Measurements from ENCODE around the gene JAM3. TPM values are rescaled to one million over a fixed set of nuclear protein-coding genes. Genes with fewer than 3 reads are reported as not detected.
A peak's percentile ranks its signal among the peaks of the same experiment; 100 is the strongest.

JAM3 gene
- total RNA-seq, 1 experiment from 2014 or later, result 1.6 TPM

GRCh38 chr11:134157451-134157850 lies 88.6 kb downstream of the JAM3 start:
- ChIA-PET CTCF (interaction anchor here (0.5 to 0.6 kb wide), 2 partner anchors 18 to 669 kb away, joined by 3 read pairs; no protein-coding TSS in a partner anchor), POLR2A (no interaction called here)
- no TSS peak for BruUV-seq (replicated peaks)
- intact Hi-C loops (cut with micrococcal nuclease), result no loop called here
- H3K27me3 Mint-ChIP-seq (ENCODE audit: insufficient read depth, unreplicated experiment), result no peaks in the 10 kb centered on the region
- H3K36me3 Mint-ChIP-seq (ENCODE audit: insufficient read depth, unreplicated experiment), result peaks cover 50% of the 10 kb centered on the region
- no peak for DNase-seq (ENCODE audit: unreplicated experiment)
- H3K27ac Mint-ChIP-seq (ENCODE audit: low read depth, unreplicated experiment), result no peak overlapping the region
- H3K4me1 Mint-ChIP-seq (ENCODE audit: insufficient read depth, unreplicated experiment), result no peaks in the 10 kb centered on the region
- TF ChIP-seq, protein P1, sequence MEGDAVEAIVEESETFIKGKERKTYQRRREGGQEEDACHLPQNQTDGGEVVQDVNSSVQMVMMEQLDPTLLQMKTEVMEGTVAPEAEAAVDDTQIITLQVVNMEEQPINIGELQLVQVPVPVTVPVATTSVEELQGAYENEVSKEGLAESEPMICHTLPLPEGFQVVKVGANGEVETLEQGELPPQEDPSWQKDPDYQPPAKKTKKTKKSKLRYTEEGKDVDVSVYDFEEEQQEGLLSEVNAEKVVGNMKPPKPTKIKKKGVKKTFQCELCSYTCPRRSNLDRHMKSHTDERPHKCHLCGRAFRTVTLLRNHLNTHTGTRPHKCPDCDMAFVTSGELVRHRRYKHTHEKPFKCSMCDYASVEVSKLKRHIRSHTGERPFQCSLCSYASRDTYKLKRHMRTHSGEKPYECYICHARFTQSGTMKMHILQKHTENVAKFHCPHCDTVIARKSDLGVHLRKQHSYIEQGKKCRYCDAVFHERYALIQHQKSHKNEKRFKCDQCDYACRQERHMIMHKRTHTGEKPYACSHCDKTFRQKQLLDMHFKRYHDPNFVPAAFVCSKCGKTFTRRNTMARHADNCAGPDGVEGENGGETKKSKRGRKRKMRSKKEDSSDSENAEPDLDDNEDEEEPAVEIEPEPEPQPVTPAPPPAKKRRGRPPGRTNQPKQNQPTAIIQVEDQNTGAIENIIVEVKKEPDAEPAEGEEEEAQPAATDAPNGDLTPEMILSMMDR (IDR thresholded peaks at IDR 0.05; ENCODE audit: unreplicated experiment), result no peak
- H3K4me3 Mint-ChIP-seq (ENCODE audit: unreplicated experiment), result no peak overlapping the region
- no peaks in the 10 kb centered on the region for H3K9me3 Mint-ChIP-seq (ENCODE audit: unreplicated experiment)

DNA sequence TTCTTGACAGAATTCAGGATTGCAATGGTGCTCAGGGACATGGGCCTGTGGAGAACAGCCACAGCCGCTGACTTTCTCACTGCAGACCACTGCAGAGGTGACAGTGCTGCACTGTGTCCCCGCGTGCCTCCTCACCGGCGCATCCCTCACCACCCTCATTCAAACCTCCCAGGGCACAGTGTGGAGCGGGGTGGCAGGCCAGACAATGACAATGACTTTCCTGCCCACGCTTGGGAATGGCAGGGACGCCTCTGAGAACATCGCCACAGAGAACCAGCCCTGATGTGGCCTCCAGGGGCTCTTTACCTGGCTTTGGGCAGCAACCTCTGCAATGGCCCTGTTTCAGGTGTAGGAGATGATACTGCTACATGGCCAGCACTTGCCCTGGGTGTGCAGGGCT lies 89.2 kb downstream of the JAM3 start:
- ChIA-PET POLR2A (no interaction called here), CTCF (interaction anchor here (0.6 kb wide), 1 partner anchor 670 kb away, joined by 3 read pairs; no protein-coding TSS in a partner anchor)
- Mint-ChIP-seq H3K27ac (ENCODE audit: low read depth, unreplicated experiment) (no peak overlapping the region), H3K4me1 (ENCODE audit: insufficient read depth, unreplicated experiment) (no peaks in the 10 kb centered on the region), H3K4me3 (ENCODE audit: unreplicated experiment) (no peak overlapping the region), H3K27me3 (ENCODE audit: insufficient read depth, unreplicated experiment) (no peaks in the 10 kb centered on the region), H3K36me3 (ENCODE audit: insufficient read depth, unreplicated experiment) (peaks cover 56% of the 10 kb centered on the region), H3K9me3 (ENCODE audit: unreplicated experiment) (no peaks in the 10 kb centered on the region)
- no TSS peak for BruUV-seq (replicated peaks)
- TF ChIP-seq, protein P1 (IDR thresholded peaks at IDR 0.05; ENCODE audit: unreplicated experiment), result no peak
- no peak for DNase-seq (ENCODE audit: unreplicated experiment)
- intact Hi-C loops (cut with micrococcal nuclease), result no loop called here

GRCh38 chr11:134159652-134160051 lies 90.8 kb downstream of the JAM3 start:
- BruUV-seq (replicated peaks), result no TSS peak
- CTCF ChIA-PET, result interaction anchor here (0.7 to 1.1 kb wide), 3 partner anchors 20 to 118 kb away, joined by 3 read pairs; no protein-coding TSS in a partner anchor
- peaks cover 10% of the 10 kb centered on the region for H3K9me3 Mint-ChIP-seq (ENCODE audit: unreplicated experiment)

DNA sequence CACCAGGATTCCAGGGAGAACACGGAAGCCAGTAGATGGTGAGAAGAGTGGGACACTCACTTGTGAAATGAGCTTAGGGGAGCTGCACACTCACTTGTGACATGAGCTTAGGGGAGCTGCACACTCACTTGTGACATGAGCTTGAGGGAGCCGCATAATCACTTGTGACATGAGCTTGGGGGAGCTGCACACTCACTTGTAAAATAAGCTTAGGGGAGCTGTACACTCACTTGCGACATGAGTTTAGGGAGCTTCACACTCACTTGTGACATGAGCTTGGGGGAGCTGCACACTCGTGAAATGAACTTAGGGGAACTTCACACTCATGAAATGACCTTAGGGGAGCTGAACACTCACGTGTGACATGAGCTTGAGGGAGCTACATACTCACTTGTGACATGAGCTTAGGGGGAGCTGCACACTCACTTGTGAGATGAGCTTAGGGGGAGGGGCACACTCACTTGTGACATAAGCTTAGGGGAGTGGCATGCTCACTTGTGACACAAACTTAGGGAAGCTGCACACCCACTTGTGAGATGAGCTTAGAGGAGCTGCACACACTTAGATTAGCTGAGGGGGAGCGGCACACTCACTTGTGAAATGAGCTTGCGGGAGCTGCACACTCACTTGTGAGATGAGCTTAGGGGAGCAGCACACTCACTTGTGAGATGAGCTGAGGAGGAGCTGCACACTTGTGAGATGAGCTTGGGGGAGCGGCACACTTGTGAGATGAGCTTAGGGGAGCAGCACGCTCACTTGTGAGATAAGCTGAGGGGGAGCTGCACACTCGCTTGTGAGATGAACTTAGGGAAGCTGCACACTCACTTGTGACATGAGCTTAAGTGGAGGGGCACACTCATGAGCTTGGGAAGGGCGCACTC lies 95.9 kb downstream of the JAM3 start:
- TF ChIP-seq, protein P1 (IDR thresholded peaks at IDR 0.05; ENCODE audit: unreplicated experiment), result no peak
- ChIA-PET POLR2A (interaction anchor here (0.6 kb wide), 1 partner anchor 213 kb away, joined by 3 read pairs; no protein-coding TSS in a partner anchor), CTCF (interaction anchor here (0.6 to 1.6 kb wide), 10 partner anchors 11 to 377 kb away, joined by 3 to 7 read pairs (median 4); no protein-coding TSS in a partner anchor)
- intact Hi-C loops (cut with micrococcal nuclease), result no loop called here
- H3K4me1 Mint-ChIP-seq (ENCODE audit: insufficient read depth, unreplicated experiment), result no peaks in the 10 kb centered on the region
- H3K9me3 Mint-ChIP-seq (ENCODE audit: unreplicated experiment), result peaks cover 16% of the 10 kb centered on the region
- H3K36me3 Mint-ChIP-seq (ENCODE audit: insufficient read depth, unreplicated experiment), result peaks cover 69% of the 10 kb centered on the region
- H3K27me3 Mint-ChIP-seq (ENCODE audit: insufficient read depth, unreplicated experiment), result no peaks in the 10 kb centered on the region
- no peak for DNase-seq (ENCODE audit: unreplicated experiment)
- no TSS peak for BruUV-seq (replicated peaks)
- H3K4me3 Mint-ChIP-seq (ENCODE audit: unreplicated experiment), result no peak overlapping the region
- no peak overlapping the region for H3K27ac Mint-ChIP-seq (ENCODE audit: low read depth, unreplicated experiment)

More at GRCh38 chr11:134159652-134160051, 90.8 kb downstream of the JAM3 start:
- H3K4me1 Mint-ChIP-seq (ENCODE audit: insufficient read depth, unreplicated experiment), result no peaks in the 10 kb centered on the region
- no peak overlapping the region for H3K4me3 Mint-ChIP-seq (ENCODE audit: unreplicated experiment)
- TF ChIP-seq, protein P1 (IDR thresholded peaks at IDR 0.05; ENCODE audit: unreplicated experiment), result no peak
- POLR2A ChIA-PET, result interaction anchor here (0.6 kb wide), 1 partner anchor 65 kb away, joined by 3 read pairs; the partner anchor contains the start of gene VPS26B
- DNase-seq (ENCODE audit: unreplicated experiment), result no peak
- intact Hi-C loops (cut with micrococcal nuclease), result no loop called here
- H3K27ac Mint-ChIP-seq (ENCODE audit: low read depth, unreplicated experiment), result peak overlapping the region; percentile 75
- H3K36me3 Mint-ChIP-seq (ENCODE audit: insufficient read depth, unreplicated experiment), result peaks cover 70% of the 10 kb centered on the region
- no peaks in the 10 kb centered on the region for H3K27me3 Mint-ChIP-seq (ENCODE audit: insufficient read depth, unreplicated experiment)

All from MCF 10A (cell line).